GF-D8 (cell line): Measurements from ENCODE around the gene ASB15.
A peak's percentile ranks its signal among the peaks of the same experiment; 100 is the strongest.

ENCODE experiments used
- DNase-seq: peaks from one replicate; lab custom pipeline; 2025; lab: John Stamatoyannopoulos, UW

ASB15 gene

GRCh38 chr7:123663200-123663599 is 61.6 kb downstream of the ASB15 start:
- DNase-seq = no peak

- DNase-seq = no peak
Measured at GRCh38 chr7:123665157-123665556, 63.5 kb downstream of the ASB15 start.

GRCh38 chr7:123665896-123666295 is 64.3 kb downstream of the ASB15 start:
- DNase-seq = no peak

GRCh38 chr7:123666492-123666891 is 64.9 kb downstream of the ASB15 start:
- DNase-seq = no peak

- no peak for DNase-seq
Measured at GRCh38 chr7:123669485-123669884, 67.9 kb downstream of the ASB15 start.

- DNase-seq = no peak
Measured at GRCh38 chr7:123673137-123673732, 71.6 kb downstream of the ASB15 start.

- no peak for DNase-seq
Measured at GRCh38 chr7:123673752-123674398, 72.3 kb downstream of the ASB15 start.

- no peak for DNase-seq
Measured at GRCh38 chr7:123674399-123675180, 73.0 kb downstream of the ASB15 start.

GRCh38 chr7:123675181-123675473 is 73.5 kb downstream of the ASB15 start:
- DNase-seq = no peak

GRCh38 chr7:123677061-123677715 is 75.6 kb downstream of the ASB15 start:
- no peak for DNase-seq

- DNase-seq = no peak
Measured at GRCh38 chr7:123679614-123680013, 78.0 kb downstream of the ASB15 start.

- no peak for DNase-seq
Measured at GRCh38 chr7:123680580-123680979, 79.0 kb downstream of the ASB15 start.

- no peak for DNase-seq
Measured at GRCh38 chr7:123681561-123681960, 79.9 kb downstream of the ASB15 start.

- DNase-seq = peak; percentile 14
Measured at GRCh38 chr7:123682690-123683089, 81.1 kb downstream of the ASB15 start.

- DNase-seq = no peak
Measured at GRCh38 chr7:123687161-123687560, 85.5 kb downstream of the ASB15 start.

- no peak for DNase-seq
Measured at GRCh38 chr7:123687727-123688126, 86.1 kb downstream of the ASB15 start.
